Kidney epithelial cell (primary cell): ENCODE data around the gene AIFM2. TPM values are rescaled to one million over a fixed set of nuclear protein-coding genes. Genes with fewer than 3 reads are reported as not detected.

Experiments used
- DNase-seq: peaks from one replicate; pipeline ENCODE4 v3.0.0-alpha.2; 2010; ENCODE audit warnings: low read depth
- H3K27me3 ChIP-seq: 2 replicates; pipeline ENCODE4 v1.6.0; 2011; ENCODE audit warnings: low read length; ENCODE audit not compliant: control insufficient read depth, insufficient read depth
- H3K36me3 ChIP-seq: 2 replicates; pipeline ENCODE4 v1.5.1; 2011; ENCODE audit warnings: low read length; ENCODE audit not compliant: control insufficient read depth, insufficient read depth
- H3K4me3 ChIP-seq: 2 replicates; pipeline ENCODE4 v1.5.1; 2011; ENCODE audit warnings: low read depth, mild to moderate bottlenecking, control low read depth, low read length
- CTCF ChIP-seq: IDR thresholded peaks from 2 replicates; pipeline ENCODE4 v1.5.1; 2011; ENCODE audit warnings: mild to moderate bottlenecking, moderate library complexity, low read length, control low read depth, inconsistent platforms; ENCODE audit not compliant: insufficient read depth, poor library complexity, severe bottlenecking
- total RNA-seq: library from RNA; depleted of rRNA; stranded (reverse); fragments of >200 nt; gene quantifications from 2 replicates; pipeline ENCODE4 v1.2.3, GENCODE V29; 2015

AIFM2 gene
- total RNA-seq, 1 donor from 2014 or later = 12.4 TPM

GRCh38 chr10:70096705-70097420, 35.8 kb downstream of the AIFM2 start:
- no peaks in the 10 kb centered on the region for H3K36me3 ChIP-seq
- no peak for TF ChIP-seq CTCF
- no peak for DNase-seq
- no peaks in the 10 kb centered on the region for H3K27me3 ChIP-seq
- H3K4me3 ChIP-seq = no peak overlapping the region

GRCh38 chr10:70096016-70096704, 36.5 kb downstream of the AIFM2 start:
- no peak overlapping the region for H3K4me3 ChIP-seq
- no peaks in the 10 kb centered on the region for H3K27me3 ChIP-seq
- H3K36me3 ChIP-seq = no peaks in the 10 kb centered on the region
- no peak for DNase-seq
- no peak for TF ChIP-seq CTCF

- Histone ChIP-seq H3K4me3 (no peak overlapping the region), H3K27me3 (no peaks in the 10 kb centered on the region), H3K36me3 (no peaks in the 10 kb centered on the region)
- no peak for TF ChIP-seq CTCF
- DNase-seq = no peak
Measured at GRCh38 chr10:70094250-70094649, 38.4 kb downstream of the AIFM2 start.

- H3K4me3 ChIP-seq = no peak overlapping the region
- no peak for DNase-seq
- H3K27me3 ChIP-seq = no peaks in the 10 kb centered on the region
- no peak for TF ChIP-seq CTCF
- no peaks in the 10 kb centered on the region for H3K36me3 ChIP-seq
Measured at GRCh38 chr10:70093335-70093944, 39.2 kb downstream of the AIFM2 start.

- TF ChIP-seq CTCF = no peak
- DNase-seq = no peak
- Histone ChIP-seq H3K4me3 (no peak overlapping the region), H3K36me3 (no peaks in the 10 kb centered on the region), H3K27me3 (no peaks in the 10 kb centered on the region)
Measured at GRCh38 chr10:70092389-70092718, 40.3 kb downstream of the AIFM2 start.
